ENCODE data around the gene DNMT3B. TPM values are rescaled to one million over a fixed set of nuclear protein-coding genes. Genes with fewer than 3 reads are reported as not detected.

Gene DNMT3B
- total and polyA plus RNA-seq, 9 donors: 0.46 to 2.1 (median 0.80) TPM

DNA sequence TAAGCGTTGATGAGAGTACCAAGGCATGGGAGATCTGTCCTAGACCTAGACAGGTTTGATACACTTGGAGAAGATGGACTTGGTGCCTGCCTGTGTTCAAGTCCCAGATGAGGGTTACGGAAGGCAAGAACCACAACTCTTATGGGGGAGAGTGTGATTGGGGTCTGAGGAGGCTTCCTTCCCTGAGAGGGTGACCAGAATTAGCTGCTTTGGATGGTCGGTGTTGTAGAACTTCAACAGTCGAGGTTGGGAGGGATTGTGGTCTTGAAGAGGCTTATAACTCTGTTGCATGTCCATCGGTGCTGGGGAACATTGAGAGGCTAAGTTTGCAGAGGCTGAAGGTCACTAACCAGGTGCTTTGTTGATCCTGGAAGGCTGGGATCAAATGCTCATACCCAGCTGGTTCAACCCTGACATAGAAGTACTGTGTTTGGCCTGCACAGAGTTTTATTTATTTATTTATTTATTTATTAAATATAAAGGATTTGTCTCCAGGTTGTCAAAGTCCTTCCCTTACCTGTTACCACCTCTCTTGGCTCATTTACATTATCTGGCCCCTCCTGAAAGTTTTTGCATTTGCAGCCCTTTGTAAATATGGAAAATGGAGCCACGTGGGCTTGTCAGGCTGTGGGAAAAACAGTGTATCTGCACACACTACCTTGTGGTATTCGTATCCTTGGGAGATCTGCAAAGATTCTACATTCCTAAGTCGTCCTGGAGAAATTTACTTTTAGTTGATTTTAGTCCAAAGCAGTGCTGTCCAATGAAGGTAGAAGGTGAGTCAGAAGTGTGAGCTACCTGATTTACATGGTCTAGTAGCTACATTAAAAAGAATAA, 80.7 kb downstream of the DNMT3B start:
- no peaks in the 10 kb centered on the region for H3K9me3 ChIP-seq
- TF ChIP-seq EP300 (IDR thresholded peaks at IDR 0.05) (no peak), POLR2A (IDR thresholded peaks at IDR 0.05) (no peak)
- TF ChIP-seq, protein P1, sequence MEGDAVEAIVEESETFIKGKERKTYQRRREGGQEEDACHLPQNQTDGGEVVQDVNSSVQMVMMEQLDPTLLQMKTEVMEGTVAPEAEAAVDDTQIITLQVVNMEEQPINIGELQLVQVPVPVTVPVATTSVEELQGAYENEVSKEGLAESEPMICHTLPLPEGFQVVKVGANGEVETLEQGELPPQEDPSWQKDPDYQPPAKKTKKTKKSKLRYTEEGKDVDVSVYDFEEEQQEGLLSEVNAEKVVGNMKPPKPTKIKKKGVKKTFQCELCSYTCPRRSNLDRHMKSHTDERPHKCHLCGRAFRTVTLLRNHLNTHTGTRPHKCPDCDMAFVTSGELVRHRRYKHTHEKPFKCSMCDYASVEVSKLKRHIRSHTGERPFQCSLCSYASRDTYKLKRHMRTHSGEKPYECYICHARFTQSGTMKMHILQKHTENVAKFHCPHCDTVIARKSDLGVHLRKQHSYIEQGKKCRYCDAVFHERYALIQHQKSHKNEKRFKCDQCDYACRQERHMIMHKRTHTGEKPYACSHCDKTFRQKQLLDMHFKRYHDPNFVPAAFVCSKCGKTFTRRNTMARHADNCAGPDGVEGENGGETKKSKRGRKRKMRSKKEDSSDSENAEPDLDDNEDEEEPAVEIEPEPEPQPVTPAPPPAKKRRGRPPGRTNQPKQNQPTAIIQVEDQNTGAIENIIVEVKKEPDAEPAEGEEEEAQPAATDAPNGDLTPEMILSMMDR (IDR thresholded peaks at IDR 0.05): no peak
- 87 to 90% (median 88%) methylated on average over 8 of the region's 8 CpGs for WGBS, 3 donors
- no peaks in the 10 kb centered on the region for H3K4me1 ChIP-seq (ENCODE audit: insufficient read depth)
- no peak overlapping the region for H3K27ac ChIP-seq
- DNase-seq: no peak
- intact Hi-C loops (cut with DNase I): no loop called here
- no peak overlapping the region for H3K4me3 ChIP-seq
- no peaks in the 10 kb centered on the region for H3K27me3 ChIP-seq
- H3K36me3 ChIP-seq: no peaks in the 10 kb centered on the region

DNA sequence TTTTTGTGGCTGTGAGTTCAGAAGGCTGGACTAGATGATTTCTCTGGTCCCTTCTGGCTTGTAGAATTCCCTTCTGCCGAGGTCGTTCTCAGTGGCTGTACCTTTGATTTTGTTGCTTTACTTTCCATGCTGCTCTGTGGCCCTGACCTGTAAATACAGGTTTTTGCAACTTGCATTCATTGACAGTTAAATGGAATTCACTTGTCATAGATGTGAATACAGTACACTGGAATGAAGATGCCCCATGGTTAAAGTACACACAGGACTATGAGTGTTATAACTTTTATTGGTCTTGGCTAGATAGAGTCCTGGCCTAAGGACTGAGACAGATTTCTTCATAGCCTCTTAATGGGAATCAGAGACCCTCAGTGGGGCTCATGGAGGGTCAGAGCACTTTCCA, 83.6 kb downstream of the DNMT3B start:
- TF ChIP-seq, protein P1 (IDR thresholded peaks at IDR 0.05): no peak
- TF ChIP-seq POLR2A (IDR thresholded peaks at IDR 0.05): no peak
- no peak for TF ChIP-seq EP300 (IDR thresholded peaks at IDR 0.05)
- Histone ChIP-seq H3K4me3 (no peak overlapping the region), H3K9me3 (no peaks in the 10 kb centered on the region), H3K27ac (no peak overlapping the region), H3K4me1 (ENCODE audit: insufficient read depth) (no peaks in the 10 kb centered on the region), H3K27me3 (no peaks in the 10 kb centered on the region), H3K36me3 (no peaks in the 10 kb centered on the region)
- no peak for DNase-seq
- intact Hi-C loops (cut with DNase I): no loop called here
- 88 to 89% (median 88%) methylated on average over 2 of the region's 2 CpGs for WGBS, 3 donors

DNA sequence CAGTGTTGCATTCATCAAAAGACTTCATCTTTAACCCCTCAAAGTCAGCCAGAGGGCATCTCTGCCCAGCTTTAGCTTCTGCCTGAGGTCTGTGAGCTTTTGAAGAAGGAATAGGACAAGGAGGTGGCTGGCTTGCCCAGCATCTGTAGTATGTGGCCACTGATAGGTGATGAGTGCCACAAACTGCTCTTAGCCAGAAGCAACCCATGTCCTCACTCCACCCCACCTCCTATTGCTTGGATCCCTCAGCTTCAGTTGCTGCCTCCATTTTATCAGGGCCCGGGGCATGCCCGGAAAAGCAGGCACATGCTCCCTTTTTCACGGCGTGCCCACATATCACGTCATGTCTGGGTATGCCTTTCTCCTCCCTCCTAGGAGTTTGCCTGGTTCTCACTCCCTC, 84.7 kb downstream of the DNMT3B start:
- intact Hi-C loops (cut with DNase I): no loop called here
- no peaks in the 10 kb centered on the region for H3K9me3 ChIP-seq
- TF ChIP-seq, protein P1 (IDR thresholded peaks at IDR 0.05): no peak
- TF ChIP-seq EP300 (IDR thresholded peaks at IDR 0.05): no peak
- TF ChIP-seq POLR2A (IDR thresholded peaks at IDR 0.05): no peak
- no peak overlapping the region for H3K4me3 ChIP-seq
- 94 to 97% (median 97%) methylated on average over 5 of the region's 5 CpGs for WGBS, 3 donors
- H3K27ac ChIP-seq: no peak overlapping the region
- H3K36me3 ChIP-seq: no peaks in the 10 kb centered on the region
- no peaks in the 10 kb centered on the region for H3K27me3 ChIP-seq
- H3K4me1 ChIP-seq (ENCODE audit: insufficient read depth): no peaks in the 10 kb centered on the region
- DNase-seq: no peak

DNA sequence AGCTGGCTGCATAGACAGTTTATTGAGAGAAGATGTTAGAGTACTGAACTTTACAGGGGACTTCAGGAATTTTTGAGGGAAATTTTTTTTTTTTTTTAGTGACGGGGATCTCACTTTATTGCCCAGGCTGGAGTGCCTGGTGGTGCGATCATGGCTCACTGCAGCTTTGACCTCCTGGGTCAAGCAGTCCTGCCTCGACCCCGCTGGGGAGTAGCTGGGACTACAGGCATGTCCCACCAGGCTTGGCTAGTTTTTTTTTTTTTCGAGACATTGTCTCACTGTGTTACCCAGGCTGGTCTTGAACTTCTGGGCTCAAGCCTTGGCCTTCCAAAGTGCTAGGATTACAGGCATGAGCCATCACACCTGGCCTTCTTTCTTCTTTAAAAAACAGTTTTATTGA, 85.8 kb downstream of the DNMT3B start:
- Histone ChIP-seq H3K36me3 (no peaks in the 10 kb centered on the region), H3K9me3 (no peaks in the 10 kb centered on the region), H3K27me3 (no peaks in the 10 kb centered on the region), H3K4me1 (ENCODE audit: insufficient read depth) (no peaks in the 10 kb centered on the region), H3K27ac (no peak overlapping the region), H3K4me3 (no peak overlapping the region)
- DNase-seq: no peak
- intact Hi-C loops (cut with DNase I): no loop called here
- no peak for TF ChIP-seq POLR2A (IDR thresholded peaks at IDR 0.05)
- no peak for TF ChIP-seq EP300 (IDR thresholded peaks at IDR 0.05)
- TF ChIP-seq, protein P1 (IDR thresholded peaks at IDR 0.05): no peak
- 85 to 90% (median 86%) methylated on average over 5 of the region's 5 CpGs for WGBS, 3 donors
